AG04450 (cell line): ENCODE results near the gene WNT6. TPM values are rescaled to one million over a fixed set of nuclear protein-coding genes. Genes with fewer than 3 reads are reported as not detected.

Experiments
- CTCF ChIA-PET: fragments of 300-600, 350-600 bp; formaldehyde crosslinking; extraction: SDS; loops from one replicate; lab custom pipeline; 2022; ENCODE audit warnings: antibody characterized with exemption, inconsistent platforms; lab: Charles Lee
- POLR2A ChIA-PET: fragments of 350-600 bp; formaldehyde crosslinking; extraction: SDS; loops from one replicate; lab custom pipeline; 2021; ENCODE audit warnings: antibody characterized with exemption, inconsistent platforms; lab: Yijun Ruan, JAX
- DNase-seq: peaks from one replicate; pipeline ENCODE4 v3.0.0-alpha.2; 2011; ENCODE audit warnings: low read depth, low spot score
- H3K27ac ChIP-seq: one replicate; pipeline ENCODE4 v1.5.1; 2012; ENCODE audit warnings: low read depth, low read length, control low read depth
- H3K27me3 ChIP-seq: one replicate; pipeline ENCODE4 v1.6.0; 2012; ENCODE audit warnings: low read length; ENCODE audit not compliant: control insufficient read depth, insufficient read depth
- H3K4me3 ChIP-seq: 2 replicates; pipeline ENCODE4 v1.5.1; 2011; ENCODE audit warnings: mild to moderate bottlenecking, low read depth, low read length, control low read depth
- H3K9me3 ChIP-seq: 2 replicates; pipeline ENCODE4 v1.5.1; 2012; ENCODE audit warnings: low read length; ENCODE audit not compliant: control insufficient read depth, insufficient read depth
- polyA plus RNA-seq: library from polyadenylated mRNA; depleted of rRNA; stranded (reverse); fragments of >200 nt; gene quantifications from 2 replicates; pipeline ENCODE4 v1.2.3, GENCODE V29; 2011
- TF ChIP-seq, protein P1 (sequence below): IDR thresholded peaks from 2 replicates; pipeline ENCODE4 v1.5.1; 2011; ENCODE audit warnings: low read depth, low read length, control low read depth, inconsistent platforms

WNT6 gene
- polyA plus RNA-seq, 1 experiment: not detected

DNA sequence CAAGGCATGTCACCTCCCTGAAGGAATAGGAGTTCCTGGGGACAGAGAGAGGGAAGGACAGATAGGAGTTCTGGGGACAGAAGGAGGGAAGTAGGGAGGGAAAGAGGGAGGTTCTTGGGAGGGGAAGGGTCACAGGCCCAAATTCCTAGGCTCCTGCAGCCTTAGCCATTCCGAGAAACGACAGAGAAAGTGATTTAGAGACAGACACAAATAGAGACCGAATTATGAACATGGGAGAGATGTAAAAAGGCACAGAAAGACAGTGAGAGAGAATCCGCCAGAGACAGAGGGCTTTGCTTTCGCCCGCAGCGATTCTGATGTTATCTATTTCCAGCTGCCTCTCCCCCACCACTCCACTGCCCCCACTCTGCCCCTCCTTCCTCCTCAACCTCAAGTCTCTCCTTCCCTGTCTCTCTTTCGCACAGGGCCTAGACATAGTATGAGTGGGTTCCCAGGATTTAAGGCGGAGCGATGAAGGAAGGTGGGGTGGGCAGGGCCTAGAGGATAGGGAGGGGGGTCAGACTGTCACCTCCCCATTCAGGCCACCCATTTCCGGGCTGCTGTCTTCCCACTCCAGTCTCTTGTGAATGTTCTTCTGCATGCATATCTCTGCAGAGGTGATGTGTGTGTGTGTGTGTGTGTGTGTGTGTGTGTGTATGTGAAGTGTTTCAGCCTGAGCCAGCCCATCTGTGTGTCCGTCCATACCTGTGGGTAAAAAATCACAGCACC is 3.3 kb upstream of the WNT6 start:
- H3K9me3 ChIP-seq: peaks cover 9% of the 10 kb centered on the region
- no peak overlapping the region for H3K27ac ChIP-seq
- ChIA-PET CTCF (interaction anchor here (1.1 kb wide), 1 partner anchor 9 kb away, joined by 3 read pairs; no protein-coding TSS in a partner anchor), POLR2A (no interaction called here)
- DNase-seq: no peak
- no peak overlapping the region for H3K4me3 ChIP-seq
- H3K27me3 ChIP-seq: peaks cover 79% of the 10 kb centered on the region
- TF ChIP-seq, protein P1, sequence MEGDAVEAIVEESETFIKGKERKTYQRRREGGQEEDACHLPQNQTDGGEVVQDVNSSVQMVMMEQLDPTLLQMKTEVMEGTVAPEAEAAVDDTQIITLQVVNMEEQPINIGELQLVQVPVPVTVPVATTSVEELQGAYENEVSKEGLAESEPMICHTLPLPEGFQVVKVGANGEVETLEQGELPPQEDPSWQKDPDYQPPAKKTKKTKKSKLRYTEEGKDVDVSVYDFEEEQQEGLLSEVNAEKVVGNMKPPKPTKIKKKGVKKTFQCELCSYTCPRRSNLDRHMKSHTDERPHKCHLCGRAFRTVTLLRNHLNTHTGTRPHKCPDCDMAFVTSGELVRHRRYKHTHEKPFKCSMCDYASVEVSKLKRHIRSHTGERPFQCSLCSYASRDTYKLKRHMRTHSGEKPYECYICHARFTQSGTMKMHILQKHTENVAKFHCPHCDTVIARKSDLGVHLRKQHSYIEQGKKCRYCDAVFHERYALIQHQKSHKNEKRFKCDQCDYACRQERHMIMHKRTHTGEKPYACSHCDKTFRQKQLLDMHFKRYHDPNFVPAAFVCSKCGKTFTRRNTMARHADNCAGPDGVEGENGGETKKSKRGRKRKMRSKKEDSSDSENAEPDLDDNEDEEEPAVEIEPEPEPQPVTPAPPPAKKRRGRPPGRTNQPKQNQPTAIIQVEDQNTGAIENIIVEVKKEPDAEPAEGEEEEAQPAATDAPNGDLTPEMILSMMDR: no peak

DNA sequence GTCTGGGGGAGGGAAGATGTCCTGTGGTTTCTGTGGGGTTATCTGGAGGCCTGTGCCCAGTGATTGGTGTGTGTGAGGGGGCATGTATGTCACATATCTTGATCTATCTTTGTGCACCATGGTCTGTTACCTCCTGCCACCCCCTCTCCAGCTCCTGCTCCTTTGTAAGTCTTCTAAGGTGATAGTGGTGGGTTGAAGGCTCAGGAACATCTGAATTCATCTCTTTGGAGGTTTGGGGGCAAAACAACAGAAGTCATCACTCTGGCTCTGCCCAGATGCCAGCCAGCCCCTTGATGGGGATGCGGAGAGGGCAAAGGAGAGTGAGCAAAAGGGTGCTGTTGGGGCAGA is 2.7 kb upstream of the WNT6 start:
- Histone ChIP-seq H3K27ac (no peak overlapping the region), H3K4me3 (no peak overlapping the region), H3K27me3 (peaks cover 84% of the 10 kb centered on the region), H3K9me3 (peaks cover 9% of the 10 kb centered on the region)
- TF ChIP-seq, protein P1: no peak
- no peak for DNase-seq
- POLR2A ChIA-PET: no interaction called here
- CTCF ChIA-PET: no interaction called here

DNA sequence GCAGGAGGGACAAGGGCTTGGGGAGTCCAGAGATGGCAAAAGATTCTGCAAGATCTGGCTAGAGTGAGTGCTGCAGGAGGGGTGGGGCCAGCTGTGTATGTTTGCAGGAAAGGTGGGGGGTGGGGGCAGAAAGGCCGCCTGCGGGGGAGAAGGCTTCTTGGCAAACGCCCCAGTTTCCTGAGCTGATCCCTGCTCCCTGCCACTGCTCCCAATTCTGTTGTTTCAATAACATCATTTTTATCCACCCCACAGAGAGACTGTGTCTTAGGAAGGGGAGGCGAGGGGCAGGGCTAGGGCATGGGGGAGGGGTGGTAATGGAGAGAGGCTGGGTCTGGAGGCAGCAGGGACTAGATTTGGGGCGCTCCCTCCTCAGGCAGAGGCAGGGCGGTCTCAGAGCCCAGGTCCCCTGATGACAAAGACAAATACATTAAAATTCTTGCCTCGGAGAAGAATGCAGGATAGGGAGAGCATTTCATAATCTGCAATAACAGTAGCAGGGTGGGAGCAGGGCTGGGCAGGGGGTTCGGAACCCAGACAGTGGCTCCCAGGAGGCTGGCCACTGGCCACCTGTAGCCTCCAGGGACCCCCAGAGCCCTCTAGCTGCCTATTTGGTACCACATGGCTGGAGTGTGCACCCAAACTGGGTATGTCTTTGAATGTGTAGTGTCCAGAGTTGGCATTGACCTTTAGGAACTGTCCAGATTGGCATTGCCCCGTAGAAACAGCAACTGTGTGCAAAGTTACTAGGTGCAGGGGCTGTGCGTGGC is 2.1 kb upstream of the WNT6 start:
- peaks cover 9% of the 10 kb centered on the region for H3K9me3 ChIP-seq
- ChIA-PET CTCF (interaction anchor here (1.2 to 1.5 kb wide), 2 partner anchors 19 to 40 kb away, joined by 3 to 4 read pairs; no protein-coding TSS in a partner anchor), POLR2A (no interaction called here)
- H3K27ac ChIP-seq: no peak overlapping the region
- TF ChIP-seq, protein P1: no peak
- no peak for DNase-seq
- H3K4me3 ChIP-seq: no peak overlapping the region
- H3K27me3 ChIP-seq: peaks cover 87% of the 10 kb centered on the region

DNA sequence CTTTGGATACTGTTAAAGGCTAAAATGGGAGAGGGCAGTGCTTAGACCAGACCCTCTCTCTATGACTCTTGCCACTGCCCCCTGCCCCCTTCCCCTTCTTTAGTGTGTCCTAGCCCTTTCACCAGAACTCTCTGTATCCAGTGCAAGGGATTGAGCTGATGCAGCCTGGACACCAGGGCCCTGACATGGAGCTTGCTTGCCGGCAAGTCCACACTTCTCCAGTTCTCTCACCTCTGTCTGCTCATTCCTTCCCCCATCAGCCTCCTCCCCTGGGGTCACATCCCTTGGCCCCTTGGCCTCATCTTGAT is 1.5 kb upstream of the WNT6 start:
- no peak for DNase-seq
- peaks cover 9% of the 10 kb centered on the region for H3K9me3 ChIP-seq
- H3K27ac ChIP-seq: no peak overlapping the region
- H3K27me3 ChIP-seq: peaks cover 85% of the 10 kb centered on the region
- ChIA-PET CTCF (interaction anchor here (0.8 to 1.5 kb wide), 3 partner anchors 19 to 209 kb away, joined by 3 to 4 read pairs (median 3); no protein-coding TSS in a partner anchor), POLR2A (no interaction called here)
- TF ChIP-seq, protein P1: no peak
- H3K4me3 ChIP-seq: no peak overlapping the region
